ENCODE data around the gene PAM.
"Not testable (repeated sequence)": the region's sequence is repeated elsewhere in the genome, so short reads cannot be mapped to it uniquely, and the experiment has no call there.

The PAM gene

GRCh38 chr5:103041071-103041676, 286.1 kb downstream of the PAM start:
- no peak overlapping the region for H3K27ac ChIP-seq (ENCODE audit: low read length)
- no peaks in the 10 kb centered on the region for H3K36me3 ChIP-seq (ENCODE audit: control insufficient read depth in 2 of 2, insufficient read depth in 2 of 2, low read length in 2 of 2)
- H3K9ac ChIP-seq (ENCODE audit: low read length in 2 of 2), result no peak overlapping the region
- H3K4me1 ChIP-seq (ENCODE audit: control insufficient read depth, insufficient read depth, low read length), result no peaks in the 10 kb centered on the region
- H3K9me3 ChIP-seq (ENCODE audit: control insufficient read depth in 2 of 2, low read length in 2 of 2), result no peaks in the 10 kb centered on the region
- H3K4me3 ChIP-seq (ENCODE audit: low read length in 2 of 2), result no peak overlapping the region
- no peaks in the 10 kb centered on the region for H3K27me3 ChIP-seq (ENCODE audit: control insufficient read depth in 1 of 2, insufficient read depth in 2 of 2, low read length in 2 of 2)

DNA sequence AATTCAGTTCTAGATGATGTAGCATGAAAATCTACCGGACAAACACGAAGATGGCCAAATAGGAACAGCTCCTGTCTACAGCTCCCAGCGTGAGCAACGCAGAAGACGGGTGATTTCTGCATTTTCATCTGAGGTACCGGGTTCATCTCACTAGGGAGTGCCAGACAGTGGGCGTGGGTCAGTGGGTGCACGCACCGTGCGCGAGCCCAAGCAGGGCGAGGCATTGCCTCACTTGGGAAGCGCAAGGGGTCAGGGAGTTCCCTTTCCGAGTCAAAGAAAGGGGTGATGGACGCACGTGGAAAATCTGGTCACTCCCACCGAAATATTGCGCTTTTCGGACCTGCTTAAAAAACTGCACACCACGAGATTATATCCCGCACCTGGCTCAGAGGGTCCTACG, 291.6 kb downstream of the PAM start:
- H3K36me3 ChIP-seq (ENCODE audit: control insufficient read depth in 2 of 2, insufficient read depth in 2 of 2, low read length in 2 of 2); H3K27me3 ChIP-seq (ENCODE audit: control insufficient read depth in 1 of 2, insufficient read depth in 2 of 2, low read length in 2 of 2); H3K4me3 ChIP-seq (ENCODE audit: low read length in 2 of 2); H3K9ac ChIP-seq (ENCODE audit: low read length in 2 of 2); H3K4me1 ChIP-seq (ENCODE audit: control insufficient read depth, insufficient read depth, low read length); H3K27ac ChIP-seq (ENCODE audit: low read length); H3K9me3 ChIP-seq (ENCODE audit: control insufficient read depth in 2 of 2, low read length in 2 of 2): not testable (repeated sequence)

- no peak overlapping the region for H3K9ac ChIP-seq (ENCODE audit: low read length in 2 of 2)
- no peaks in the 10 kb centered on the region for H3K4me1 ChIP-seq (ENCODE audit: control insufficient read depth, insufficient read depth, low read length)
- no peak overlapping the region for H3K27ac ChIP-seq (ENCODE audit: low read length)
- H3K9me3 ChIP-seq (ENCODE audit: control insufficient read depth in 2 of 2, low read length in 2 of 2), result no peaks in the 10 kb centered on the region
- no peaks in the 10 kb centered on the region for H3K27me3 ChIP-seq (ENCODE audit: control insufficient read depth in 1 of 2, insufficient read depth in 2 of 2, low read length in 2 of 2)
- H3K36me3 ChIP-seq (ENCODE audit: control insufficient read depth in 2 of 2, insufficient read depth in 2 of 2, low read length in 2 of 2), result no peaks in the 10 kb centered on the region
- H3K4me3 ChIP-seq (ENCODE audit: low read length in 2 of 2), result no peak overlapping the region
Measured at GRCh38 chr5:103057208-103058130, 302.4 kb downstream of the PAM start.

GRCh38 chr5:103059525-103059924, 304.4 kb downstream of the PAM start:
- H3K9ac ChIP-seq (ENCODE audit: low read length in 2 of 2), result no peak overlapping the region
- H3K27ac ChIP-seq (ENCODE audit: low read length), result no peak overlapping the region
- H3K27me3 ChIP-seq (ENCODE audit: control insufficient read depth in 1 of 2, insufficient read depth in 2 of 2, low read length in 2 of 2), result no peaks in the 10 kb centered on the region
- no peaks in the 10 kb centered on the region for H3K36me3 ChIP-seq (ENCODE audit: control insufficient read depth in 2 of 2, insufficient read depth in 2 of 2, low read length in 2 of 2)
- H3K9me3 ChIP-seq (ENCODE audit: control insufficient read depth in 2 of 2, low read length in 2 of 2), result no peaks in the 10 kb centered on the region
- no peak overlapping the region for H3K4me3 ChIP-seq (ENCODE audit: low read length in 2 of 2)
- no peaks in the 10 kb centered on the region for H3K4me1 ChIP-seq (ENCODE audit: control insufficient read depth, insufficient read depth, low read length)

- H3K4me3 ChIP-seq (ENCODE audit: low read length in 2 of 2), result no peak overlapping the region
- no peaks in the 10 kb centered on the region for H3K4me1 ChIP-seq (ENCODE audit: control insufficient read depth, insufficient read depth, low read length)
- no peak overlapping the region for H3K27ac ChIP-seq (ENCODE audit: low read length)
- H3K27me3 ChIP-seq (ENCODE audit: control insufficient read depth in 1 of 2, insufficient read depth in 2 of 2, low read length in 2 of 2), result no peaks in the 10 kb centered on the region
- no peaks in the 10 kb centered on the region for H3K36me3 ChIP-seq (ENCODE audit: control insufficient read depth in 2 of 2, insufficient read depth in 2 of 2, low read length in 2 of 2)
- no peaks in the 10 kb centered on the region for H3K9me3 ChIP-seq (ENCODE audit: control insufficient read depth in 2 of 2, low read length in 2 of 2)
- no peak overlapping the region for H3K9ac ChIP-seq (ENCODE audit: low read length in 2 of 2)
Measured at GRCh38 chr5:103060424-103060954, 305.4 kb downstream of the PAM start.

DNA sequence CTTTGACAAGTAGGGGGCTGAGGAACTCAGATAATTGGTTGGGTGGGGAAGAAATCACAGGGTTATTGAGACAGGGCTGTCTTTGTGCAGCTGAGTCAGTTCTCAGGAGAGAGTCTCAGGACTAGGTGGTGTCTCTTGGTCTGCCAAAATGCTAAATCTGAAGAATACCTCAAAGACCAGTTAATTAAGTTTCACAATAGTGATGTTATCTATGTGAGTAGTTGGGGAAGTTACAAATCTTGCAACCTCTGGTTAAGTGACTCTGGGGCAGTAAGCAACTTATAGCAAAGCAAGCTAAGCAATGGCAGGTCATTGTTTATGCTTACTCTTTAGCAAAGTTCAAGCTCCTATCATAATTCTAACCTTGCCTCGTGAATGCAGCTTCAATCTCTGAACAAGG, 311.2 kb downstream of the PAM start:
- Histone ChIP-seq H3K4me1 (ENCODE audit: control insufficient read depth, insufficient read depth, low read length) (no peaks in the 10 kb centered on the region), H3K36me3 (ENCODE audit: control insufficient read depth in 2 of 2, insufficient read depth in 2 of 2, low read length in 2 of 2) (no peaks in the 10 kb centered on the region), H3K4me3 (ENCODE audit: low read length in 2 of 2) (no peak overlapping the region), H3K9ac (ENCODE audit: low read length in 2 of 2) (no peak overlapping the region), H3K9me3 (ENCODE audit: control insufficient read depth in 2 of 2, low read length in 2 of 2) (no peaks in the 10 kb centered on the region), H3K27me3 (ENCODE audit: control insufficient read depth in 1 of 2, insufficient read depth in 2 of 2, low read length in 2 of 2) (peaks cover 0 to 3% of the 10 kb centered on the region in 2 donors), H3K27ac (ENCODE audit: low read length) (no peak overlapping the region)

DNA sequence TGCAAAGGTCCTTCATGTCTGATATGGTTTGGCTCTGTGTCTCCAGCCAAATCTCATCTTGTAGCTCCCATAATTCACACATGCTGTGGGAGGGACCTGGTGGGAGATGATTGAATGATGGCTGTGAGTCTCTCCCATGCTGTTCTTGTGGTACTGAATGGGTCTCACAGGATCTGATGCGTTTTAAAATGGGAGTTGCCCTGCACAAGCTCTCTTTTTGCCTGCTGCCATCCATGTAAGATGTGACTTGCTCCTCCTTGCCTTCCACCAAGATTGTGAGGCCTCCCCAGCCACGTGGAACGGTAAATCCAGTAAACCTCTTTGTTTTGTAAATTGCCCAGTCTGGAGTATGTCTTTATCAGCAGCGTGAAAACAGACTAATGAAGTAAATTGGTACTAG, 318.4 kb downstream of the PAM start:
- not testable (repeated sequence) for H3K4me3 ChIP-seq (ENCODE audit: low read length in 2 of 2); H3K36me3 ChIP-seq (ENCODE audit: control insufficient read depth in 2 of 2, insufficient read depth in 2 of 2, low read length in 2 of 2); H3K9ac ChIP-seq (ENCODE audit: low read length in 2 of 2); H3K27ac ChIP-seq (ENCODE audit: low read length); H3K27me3 ChIP-seq (ENCODE audit: control insufficient read depth in 1 of 2, insufficient read depth in 2 of 2, low read length in 2 of 2); H3K9me3 ChIP-seq (ENCODE audit: control insufficient read depth in 2 of 2, low read length in 2 of 2); H3K4me1 ChIP-seq (ENCODE audit: control insufficient read depth, insufficient read depth, low read length)

GRCh38 chr5:103075442-103075841, 320.3 kb downstream of the PAM start:
- Histone ChIP-seq H3K9me3 (ENCODE audit: control insufficient read depth in 2 of 2, low read length in 2 of 2) (peaks cover 12 to 25% of the 10 kb centered on the region in 2 donors), H3K27me3 (ENCODE audit: control insufficient read depth in 1 of 2, insufficient read depth in 2 of 2, low read length in 2 of 2) (no peaks in the 10 kb centered on the region), H3K9ac (ENCODE audit: low read length in 2 of 2) (no peak overlapping the region), H3K27ac (ENCODE audit: low read length) (no peak overlapping the region), H3K36me3 (ENCODE audit: control insufficient read depth in 2 of 2, insufficient read depth in 2 of 2, low read length in 2 of 2) (no peaks in the 10 kb centered on the region), H3K4me3 (ENCODE audit: low read length in 2 of 2) (no peak overlapping the region), H3K4me1 (ENCODE audit: control insufficient read depth, insufficient read depth, low read length) (no peaks in the 10 kb centered on the region)
